C4-2B (cell line): Measurements from ENCODE around the gene SERPINB1.

Source experiments
- CTCF ChIP-seq: fragments of 450-650 bp; conservative IDR thresholded peaks from 2 replicates; pipeline ENCODE4 v1.5.1; 2017; ENCODE audit warnings: mild to moderate bottlenecking
- ZFX ChIP-seq: fragments of 450-650 bp; IDR thresholded peaks from 2 replicates; pipeline ENCODE4 v1.6.1; 2017

GRCh38 chr6:2854396-2854982, 12.8 kb upstream of the SERPINB1 start:
- TF ChIP-seq CTCF = peak; percentile 21; the same call in 1 of the 2 replicates
- no peak for TF ChIP-seq ZFX
